Trophoblast cell (in vitro differentiated cells and primary cell): ENCODE results near the gene WFDC10A.
"Not testable (repeated sequence)": the region's sequence is repeated elsewhere in the genome, so short reads cannot be mapped to it uniquely, and the experiment has no call there.

Experiments used
- DNase-seq, 2 donors: peaks; one replicate each; pipeline ENCODE4 v3.0.0-alpha.2; 2016
- H2AFZ ChIP-seq: 2 replicates; pipeline ENCODE4 v1.6.1; 2013; ENCODE audit warnings: low read length, moderate library complexity, mild to moderate bottlenecking; ENCODE audit not compliant: insufficient read depth, poor library complexity
- H2AK5ac ChIP-seq: 2 replicates; pipeline ENCODE4 v1.6.1; 2013; ENCODE audit warnings: mild to moderate bottlenecking, low read length
- H2BK120ac ChIP-seq: 2 replicates; pipeline ENCODE4 v1.6.1; 2013; ENCODE audit warnings: low read length, mild to moderate bottlenecking, moderate library complexity; ENCODE audit not compliant: insufficient read depth, poor library complexity
- H2BK12ac ChIP-seq: 2 replicates; pipeline ENCODE4 v1.6.1; 2013; ENCODE audit warnings: mild to moderate bottlenecking, low read length, moderate library complexity
- H2BK5ac ChIP-seq: 2 replicates; pipeline ENCODE4 v1.6.1; 2013; ENCODE audit warnings: low read length, low read depth, moderate library complexity, mild to moderate bottlenecking; ENCODE audit not compliant: poor library complexity
- H3K14ac ChIP-seq: 2 replicates; pipeline ENCODE4 v1.6.1; 2013; ENCODE audit warnings: mild to moderate bottlenecking, low read length
- H3K18ac ChIP-seq: 2 replicates; pipeline ENCODE4 v1.6.1; 2013; ENCODE audit warnings: mild to moderate bottlenecking, low read length
- H3K23ac ChIP-seq: 2 replicates; pipeline ENCODE4 v1.6.1; 2013; ENCODE audit warnings: low read length
- H3K27ac ChIP-seq: 2 replicates; pipeline ENCODE4 v1.5.1; 2013; ENCODE audit warnings: low read depth, mild to moderate bottlenecking, inconsistent platforms, low read length, moderate library complexity
- H3K27me3 ChIP-seq: 2 replicates; pipeline ENCODE4 v1.6.1; 2013; ENCODE audit warnings: inconsistent platforms, mild to moderate bottlenecking, low read length, moderate library complexity; ENCODE audit not compliant: insufficient read depth
- H3K36me3 ChIP-seq, 2 experiments: 1 replicate in 1 of 2; 2 replicates in 1 of 2; pipeline ENCODE4 v1.6.1; 2013; ENCODE audit warnings: low read length in 2 of 2, mild to moderate bottlenecking in 2 of 2, moderate library complexity in 1 of 2; ENCODE audit not compliant: insufficient read depth in 2 of 2, control insufficient read depth in 1 of 2
- H3K4ac ChIP-seq: 2 replicates; pipeline ENCODE4 v1.6.1; 2013; ENCODE audit warnings: low read depth, mild to moderate bottlenecking, low read length, moderate library complexity
- H3K4me1 ChIP-seq, 2 experiments: 1 replicate in 1 of 2; 2 replicates in 1 of 2; pipeline ENCODE4 v1.6.1; 2013; ENCODE audit warnings: low read length in 2 of 2, mild to moderate bottlenecking in 2 of 2, moderate library complexity in 1 of 2; ENCODE audit not compliant: insufficient read depth in 2 of 2, control insufficient read depth in 1 of 2
- H3K4me2 ChIP-seq: 2 replicates; pipeline ENCODE4 v1.6.1; 2013; ENCODE audit warnings: inconsistent platforms, mild to moderate bottlenecking, low read length, moderate library complexity
- H3K4me3 ChIP-seq: 2 replicates; pipeline ENCODE4 v1.5.1; 2013; ENCODE audit warnings: mild to moderate bottlenecking, low read depth, low read length, inconsistent platforms
- H3K79me1 ChIP-seq: one replicate; pipeline ENCODE4 v1.6.1; 2013; ENCODE audit warnings: low read length
- H3K79me2 ChIP-seq: 2 replicates; pipeline ENCODE4 v1.6.1; 2013; ENCODE audit warnings: low read length, mild to moderate bottlenecking; ENCODE audit not compliant: control insufficient read depth, insufficient read depth, poor library complexity
- H3K9ac ChIP-seq: 2 replicates; pipeline ENCODE4 v1.6.1; 2013; ENCODE audit warnings: mild to moderate bottlenecking, low read length
- H3K9me3 ChIP-seq: 2 replicates; pipeline ENCODE4 v1.6.1; 2013; ENCODE audit warnings: low read depth, mild to moderate bottlenecking, control low read depth, inconsistent platforms, low read length; ENCODE audit not compliant: insufficient read depth
- H4K12ac ChIP-seq: 2 replicates; pipeline ENCODE4 v1.6.1; 2013; ENCODE audit warnings: low read depth, mild to moderate bottlenecking, low read length, moderate library complexity
- H4K8ac ChIP-seq: 2 replicates; pipeline ENCODE4 v1.6.1; 2013; ENCODE audit warnings: low read depth, mild to moderate bottlenecking, low read length, moderate library complexity
- H4K91ac ChIP-seq: one replicate; pipeline ENCODE4 v1.6.1; 2013; ENCODE audit warnings: low read depth, mild to moderate bottlenecking, low read length, moderate library complexity
- whole genome bisulfite sequencing: extraction: QIAGEN DNeasy Blood & Tissue Kit; methylation state at CpG from one replicate; pipeline ENCODE4 v1.1.7; 2013; ENCODE audit warnings: missing lambda C conversion rate; ENCODE audit not compliant: insufficient read length, insufficient coverage; ENCODE audit errors: extremely low coverage; 5-methylcytosine and 5-hydroxymethylcytosine counted together

WFDC10A gene

DNA sequence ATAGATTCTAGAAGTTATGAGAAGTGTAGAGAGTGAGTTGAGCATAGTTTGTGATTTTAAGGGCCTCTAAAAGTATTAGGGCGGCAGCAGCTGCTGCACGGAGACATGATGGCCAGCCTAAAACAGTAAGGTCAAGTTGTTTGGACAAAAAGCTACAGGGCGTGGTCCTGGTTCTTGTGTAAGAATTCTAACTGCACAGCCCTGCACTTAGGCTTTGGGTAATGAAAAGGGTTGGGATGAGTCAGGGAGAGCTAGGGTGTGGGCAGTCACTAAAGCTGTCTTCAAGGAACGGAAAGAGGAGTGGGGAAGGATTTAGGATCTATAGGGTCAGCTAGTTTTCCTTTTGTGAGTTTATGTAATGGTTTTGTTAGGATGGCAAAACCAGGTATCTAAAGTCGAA, 43.6 kb upstream of the WFDC10A start:
- H3K4ac ChIP-seq, H3K4me1 ChIP-seq, DNase-seq, H3K27ac ChIP-seq, H3K4me3 ChIP-seq, H3K79me1 ChIP-seq, H3K14ac ChIP-seq, H3K18ac ChIP-seq, H2AFZ ChIP-seq, H2BK12ac ChIP-seq, H3K79me2 ChIP-seq, H3K4me2 ChIP-seq, H3K9ac ChIP-seq, H3K36me3 ChIP-seq, H2AK5ac ChIP-seq, H3K9me3 ChIP-seq, H2BK5ac ChIP-seq, H2BK120ac ChIP-seq, H3K27me3 ChIP-seq, H4K12ac ChIP-seq, H4K8ac ChIP-seq, H3K23ac ChIP-seq, H4K91ac ChIP-seq: not testable (repeated sequence)
- WGBS = no CpG with 5 or more reads among the region's 5 CpGs

DNA sequence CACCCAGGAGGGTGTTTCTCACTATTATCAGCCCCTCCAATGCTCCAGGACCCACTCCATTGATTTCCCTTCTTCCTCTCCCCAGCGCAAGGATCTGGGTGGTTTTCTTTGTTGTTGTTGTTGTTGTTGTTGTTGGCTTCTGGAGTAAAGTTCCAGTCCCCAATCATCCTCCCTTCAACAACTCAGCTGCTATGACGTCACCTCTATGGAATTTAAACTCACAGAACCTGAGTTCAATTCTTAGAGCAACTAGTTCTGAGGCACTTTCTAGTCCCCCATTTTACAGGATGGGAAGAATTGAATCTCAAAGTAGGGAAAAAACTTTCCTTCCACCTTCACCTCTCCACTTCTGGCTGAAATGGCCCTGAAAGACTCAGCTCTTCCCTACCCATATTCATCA, 40.7 kb upstream of the WFDC10A start:
- no peaks in the 10 kb centered on the region for H3K9me3 ChIP-seq
- no peak overlapping the region for H2AFZ ChIP-seq
- H3K18ac ChIP-seq = no peak overlapping the region
- H2AK5ac ChIP-seq = no peak overlapping the region
- no CpG with 5 or more reads among the region's 2 CpGs for WGBS
- H3K79me2 ChIP-seq = no peaks in the 10 kb centered on the region
- H3K23ac ChIP-seq = no peak overlapping the region
- H3K4ac ChIP-seq = no peak overlapping the region
- H2BK5ac ChIP-seq = no peak overlapping the region
- H3K27me3 ChIP-seq = no peaks in the 10 kb centered on the region
- H3K14ac ChIP-seq = no peak overlapping the region
- H4K8ac ChIP-seq = no peak overlapping the region
- no peak overlapping the region for H3K9ac ChIP-seq
- no peak overlapping the region for H2BK12ac ChIP-seq
- peak in 1 of 2 donors; percentile 37 for DNase-seq
- H3K79me1 ChIP-seq = no peaks in the 10 kb centered on the region
- no peaks in the 10 kb centered on the region for H3K36me3 ChIP-seq
- no peak overlapping the region for H2BK120ac ChIP-seq
- H3K27ac ChIP-seq = no peak overlapping the region
- no peak overlapping the region for H4K91ac ChIP-seq
- no peaks in the 10 kb centered on the region for H3K4me1 ChIP-seq
- no peak overlapping the region for H3K4me3 ChIP-seq
- no peak overlapping the region for H4K12ac ChIP-seq
- no peak overlapping the region for H3K4me2 ChIP-seq

DNA sequence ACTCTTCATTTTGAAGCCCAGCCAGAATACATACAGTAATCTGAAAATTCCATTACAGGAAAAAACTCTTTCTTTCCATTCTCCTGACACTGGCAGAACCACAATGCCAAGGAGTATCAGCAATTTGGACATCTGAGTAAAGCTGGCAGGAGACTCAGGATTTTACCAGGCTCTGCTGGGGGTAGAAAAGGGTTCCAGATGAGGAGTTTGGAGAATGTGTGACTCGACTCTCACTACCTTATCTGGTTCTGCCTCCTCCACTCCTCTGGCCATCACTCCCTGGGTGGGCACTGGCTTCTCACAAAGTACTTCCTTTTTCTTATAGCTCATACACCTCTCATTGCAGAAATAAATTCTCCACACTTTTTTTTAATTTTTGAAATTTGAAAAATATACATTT, 39.8 kb upstream of the WFDC10A start:
- H2BK5ac ChIP-seq = no peak overlapping the region
- WGBS = no CpG with 5 or more reads among the region's 1 CpG
- no peaks in the 10 kb centered on the region for H3K36me3 ChIP-seq

DNA sequence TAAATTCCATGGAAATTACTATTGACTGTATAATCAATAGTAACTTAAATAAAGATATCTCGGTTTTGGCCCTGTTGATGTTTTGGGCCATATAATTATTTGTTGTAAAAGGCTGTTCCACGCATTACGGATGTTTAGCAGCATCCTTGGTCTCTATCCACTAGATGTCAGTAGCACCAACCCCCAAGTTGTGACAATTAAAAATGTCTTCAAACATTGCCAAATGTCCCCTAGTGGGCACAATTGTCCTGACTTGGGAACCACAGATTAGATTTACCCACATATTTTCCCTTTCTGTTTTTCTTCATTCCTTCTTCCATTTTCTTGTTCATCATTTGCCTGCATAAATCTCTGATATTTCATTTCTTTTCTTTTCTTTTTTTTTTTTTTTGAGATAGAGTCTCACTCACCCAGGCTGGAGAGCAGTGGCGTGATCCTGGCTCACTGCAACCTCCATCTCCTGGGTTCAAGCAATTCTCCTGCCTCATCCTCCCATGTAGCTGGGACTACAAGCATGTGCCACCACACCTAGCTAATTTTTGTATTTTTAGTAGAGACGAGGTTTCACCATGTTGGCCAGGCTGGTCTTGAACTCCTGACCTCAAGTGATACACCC, 36.9 kb upstream of the WFDC10A start:
- H3K18ac ChIP-seq = no peak overlapping the region
- no peaks in the 10 kb centered on the region for H3K36me3 ChIP-seq
- H3K9me3 ChIP-seq = peaks cover 2% of the 10 kb centered on the region
- no peak overlapping the region for H2BK120ac ChIP-seq
- H3K27me3 ChIP-seq = no peaks in the 10 kb centered on the region
- H3K27ac ChIP-seq = no peak overlapping the region
- no peak overlapping the region for H3K14ac ChIP-seq
- no peaks in the 10 kb centered on the region for H3K79me1 ChIP-seq
- WGBS = no CpG with 5 or more reads among the region's 5 CpGs
- H3K4me2 ChIP-seq = no peak overlapping the region
- H3K4ac ChIP-seq = no peak overlapping the region
- H3K23ac ChIP-seq = no peak overlapping the region
- no peak overlapping the region for H4K91ac ChIP-seq
- H3K4me3 ChIP-seq = no peak overlapping the region
- no peak overlapping the region for H2BK5ac ChIP-seq
- no peak overlapping the region for H2AFZ ChIP-seq
- H4K8ac ChIP-seq = no peak overlapping the region
- no peak overlapping the region for H4K12ac ChIP-seq
- no peak overlapping the region for H2AK5ac ChIP-seq
- no peaks in the 10 kb centered on the region for H3K4me1 ChIP-seq
- peak in 1 of 2 donors; percentile 38 for DNase-seq
- no peak overlapping the region for H3K9ac ChIP-seq
- no peak overlapping the region for H2BK12ac ChIP-seq
- H3K79me2 ChIP-seq = no peaks in the 10 kb centered on the region

More for the DNA sequence above, 39.8 kb upstream of the WFDC10A start:
- Histone ChIP-seq H3K79me1 (no peaks in the 10 kb centered on the region), H2BK120ac (no peak overlapping the region), H4K8ac (no peak overlapping the region), H3K4ac (no peak overlapping the region), H2AK5ac (no peak overlapping the region), H3K4me1 (no peaks in the 10 kb centered on the region), H3K9ac (no peak overlapping the region), H3K9me3 (no peaks in the 10 kb centered on the region), H3K4me3 (no peak overlapping the region), H2BK12ac (no peak overlapping the region), H3K27me3 (no peaks in the 10 kb centered on the region), H4K12ac (no peak overlapping the region), H4K91ac (no peak overlapping the region), H3K23ac (no peak overlapping the region), H2AFZ (no peak overlapping the region), H3K4me2 (no peak overlapping the region), H3K27ac (no peak overlapping the region), H3K14ac (no peak overlapping the region), H3K79me2 (no peaks in the 10 kb centered on the region), H3K18ac (no peak overlapping the region)
- no peak for DNase-seq
